Measurements from ENCODE around the gene INTS3. TPM values are rescaled to one million over a fixed set of nuclear protein-coding genes. Genes with fewer than 3 reads are reported as not detected.

The INTS3 gene
- total and polyA plus RNA-seq, 2 donors (not counting 1 experiment from before 2014, with no cell fraction given), result 31.4 to 37.3 TPM

- peak; percentile 85 to 92 for DNase-seq (ENCODE audit: low read depth in 2 of 2)
- Histone ChIP-seq H3K36me3 (ENCODE audit: control insufficient read depth, insufficient read depth, low read length) (no peaks in the 10 kb centered on the region), H2AFZ (ENCODE audit: low read length) (peak overlapping the region; percentile 58), H4K20me1 (ENCODE audit: control insufficient read depth, extremely low read depth, insufficient read depth, low read length) (no peaks in the 10 kb centered on the region), H3K27ac (ENCODE audit: insufficient read depth, low read length) (peak overlapping the region; percentile 95), H3K4me1 (ENCODE audit: control insufficient read depth, extremely low read depth, insufficient read depth, low read length) (no peaks in the 10 kb centered on the region), H3K27me3 (ENCODE audit: control insufficient read depth, insufficient read depth, low read length) (no peaks in the 10 kb centered on the region), H3K79me2 (ENCODE audit: control insufficient read depth, insufficient read depth, low read length) (no peaks in the 10 kb centered on the region), H3K4me2 (ENCODE audit: extremely low read depth, insufficient read depth, low read length) (peak overlapping the region; percentile 89), H3K4me3 (replicated peaks in 1 of 4; ENCODE audit: control extremely low read depth in 1 of 4, insufficient read depth in 1 of 4, low read depth in 3 of 4, low read length in 4 of 4) (peak overlapping the region; percentile 60 to 76 (median 71)), H3K9me3 (ENCODE audit: control insufficient read depth, insufficient read depth, low read depth, low read length) (no peaks in the 10 kb centered on the region), H3K9ac (ENCODE audit: insufficient read depth, low read length) (peak overlapping the region; percentile 87)
- TF ChIP-seq, protein P1, sequence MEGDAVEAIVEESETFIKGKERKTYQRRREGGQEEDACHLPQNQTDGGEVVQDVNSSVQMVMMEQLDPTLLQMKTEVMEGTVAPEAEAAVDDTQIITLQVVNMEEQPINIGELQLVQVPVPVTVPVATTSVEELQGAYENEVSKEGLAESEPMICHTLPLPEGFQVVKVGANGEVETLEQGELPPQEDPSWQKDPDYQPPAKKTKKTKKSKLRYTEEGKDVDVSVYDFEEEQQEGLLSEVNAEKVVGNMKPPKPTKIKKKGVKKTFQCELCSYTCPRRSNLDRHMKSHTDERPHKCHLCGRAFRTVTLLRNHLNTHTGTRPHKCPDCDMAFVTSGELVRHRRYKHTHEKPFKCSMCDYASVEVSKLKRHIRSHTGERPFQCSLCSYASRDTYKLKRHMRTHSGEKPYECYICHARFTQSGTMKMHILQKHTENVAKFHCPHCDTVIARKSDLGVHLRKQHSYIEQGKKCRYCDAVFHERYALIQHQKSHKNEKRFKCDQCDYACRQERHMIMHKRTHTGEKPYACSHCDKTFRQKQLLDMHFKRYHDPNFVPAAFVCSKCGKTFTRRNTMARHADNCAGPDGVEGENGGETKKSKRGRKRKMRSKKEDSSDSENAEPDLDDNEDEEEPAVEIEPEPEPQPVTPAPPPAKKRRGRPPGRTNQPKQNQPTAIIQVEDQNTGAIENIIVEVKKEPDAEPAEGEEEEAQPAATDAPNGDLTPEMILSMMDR (conservative IDR thresholded peaks at IDR 0.05 in 1 of 2, IDR thresholded peaks at IDR 0.05 in 1 of 2; ENCODE audit: low read depth in 1 of 2, low read length in 2 of 2), result peak in 1 of 2 donors; percentile 10
- no peak for TF ChIP-seq EZH2 (IDR thresholded peaks at IDR 0.05; ENCODE audit: low read length, missing control alignments)
Observed at GRCh38 chr1:153783233-153784190, 55.7 kb downstream of the INTS3 start.

DNA sequence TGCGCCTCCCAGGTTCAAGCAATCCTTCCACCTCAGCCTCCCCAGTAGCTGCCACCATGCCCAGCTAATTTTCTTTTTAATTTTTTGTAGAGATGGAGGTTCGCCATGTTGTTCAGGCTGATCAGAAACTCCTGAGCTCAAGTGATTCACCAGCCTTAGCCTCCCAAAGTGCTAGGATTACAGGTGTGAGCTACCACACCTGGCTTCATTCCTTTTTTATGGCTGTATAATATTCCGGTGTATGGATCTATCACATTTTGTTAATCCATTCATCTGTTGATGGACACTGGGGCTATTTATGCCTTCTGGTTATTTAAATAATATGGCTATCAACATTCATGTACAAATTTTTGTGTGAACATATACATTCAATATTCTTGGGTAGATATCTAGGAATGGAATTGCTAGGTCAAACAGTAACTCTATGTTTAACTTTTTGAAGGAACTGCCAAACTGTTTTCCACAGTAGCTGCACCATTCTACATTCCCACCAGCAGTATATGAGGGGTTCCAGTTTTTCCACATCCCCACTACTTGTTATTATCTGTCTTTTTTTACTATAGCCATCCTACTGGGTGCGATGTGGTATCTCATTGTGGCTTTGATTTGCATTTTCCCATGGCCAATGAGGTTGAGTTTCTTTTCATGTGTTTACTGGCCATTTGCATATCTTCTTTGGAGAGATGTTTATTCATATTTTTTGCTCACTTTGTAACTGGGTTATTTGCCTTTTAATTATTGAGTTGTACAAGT lies 58.4 kb downstream of the INTS3 start:
- H4K20me1 ChIP-seq (ENCODE audit: control insufficient read depth, extremely low read depth, insufficient read depth, low read length), result no peaks in the 10 kb centered on the region
- TF ChIP-seq, protein P1 (conservative IDR thresholded peaks at IDR 0.05 in 1 of 2, IDR thresholded peaks at IDR 0.05 in 1 of 2; ENCODE audit: low read depth in 1 of 2, low read length in 2 of 2), result no peak
- no peak for TF ChIP-seq EZH2 (IDR thresholded peaks at IDR 0.05; ENCODE audit: low read length, missing control alignments)
- H3K27ac ChIP-seq (ENCODE audit: insufficient read depth, low read length), result no peak overlapping the region
- no peak for DNase-seq (ENCODE audit: low read depth in 2 of 2)
- H3K79me2 ChIP-seq (ENCODE audit: control insufficient read depth, insufficient read depth, low read length), result no peaks in the 10 kb centered on the region
- H3K36me3 ChIP-seq (ENCODE audit: control insufficient read depth, insufficient read depth, low read length), result no peaks in the 10 kb centered on the region
- H2AFZ ChIP-seq (ENCODE audit: low read length), result no peak overlapping the region
- H3K9ac ChIP-seq (ENCODE audit: insufficient read depth, low read length), result no peak overlapping the region
- peaks cover 12% of the 10 kb centered on the region for H3K4me1 ChIP-seq (ENCODE audit: control insufficient read depth, extremely low read depth, insufficient read depth, low read length)
- no peaks in the 10 kb centered on the region for H3K9me3 ChIP-seq (ENCODE audit: control insufficient read depth, insufficient read depth, low read depth, low read length)
- no peak overlapping the region for H3K4me3 ChIP-seq (replicated peaks in 1 of 4; ENCODE audit: control extremely low read depth in 1 of 4, insufficient read depth in 1 of 4, low read depth in 3 of 4, low read length in 4 of 4)
- no peaks in the 10 kb centered on the region for H3K27me3 ChIP-seq (ENCODE audit: control insufficient read depth, insufficient read depth, low read length)
- H3K4me2 ChIP-seq (ENCODE audit: extremely low read depth, insufficient read depth, low read length), result no peak overlapping the region

DNA sequence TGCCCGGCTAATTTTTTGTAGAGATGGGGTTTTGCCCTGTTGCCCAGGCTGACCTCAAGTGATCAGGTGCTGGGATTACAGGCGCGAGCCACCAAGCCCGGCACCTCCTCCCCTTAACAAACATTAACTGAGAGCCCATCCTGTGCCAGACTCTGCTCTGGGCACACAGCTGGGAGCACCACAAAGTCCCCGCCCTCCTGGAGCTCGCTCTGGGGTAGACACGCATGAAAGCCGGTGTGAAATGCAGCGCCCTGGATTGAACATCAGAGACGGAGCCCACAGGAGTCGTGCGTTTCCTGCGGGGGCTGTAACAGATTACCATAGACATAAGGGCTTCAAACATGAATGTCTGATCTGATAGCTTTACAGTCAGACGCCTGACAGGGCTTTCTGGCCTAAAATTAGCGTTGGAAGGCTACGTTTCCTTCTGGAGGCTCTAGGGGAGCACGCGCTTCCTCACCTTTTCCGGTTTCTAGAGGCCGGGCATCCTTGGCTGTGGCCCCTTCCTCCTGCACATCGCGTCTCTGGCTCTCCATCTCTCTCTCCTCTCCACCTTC lies 61.7 kb downstream of the INTS3 start:
- Histone ChIP-seq H3K79me2 (ENCODE audit: control insufficient read depth, insufficient read depth, low read length) (no peaks in the 10 kb centered on the region), H3K27ac (ENCODE audit: insufficient read depth, low read length) (peak overlapping the region; percentile 98), H4K20me1 (ENCODE audit: control insufficient read depth, extremely low read depth, insufficient read depth, low read length) (no peaks in the 10 kb centered on the region), H3K4me1 (ENCODE audit: control insufficient read depth, extremely low read depth, insufficient read depth, low read length) (peaks cover 18% of the 10 kb centered on the region), H3K36me3 (ENCODE audit: control insufficient read depth, insufficient read depth, low read length) (no peaks in the 10 kb centered on the region), H3K9me3 (ENCODE audit: control insufficient read depth, insufficient read depth, low read depth, low read length) (no peaks in the 10 kb centered on the region), H2AFZ (ENCODE audit: low read length) (peak overlapping the region; percentile 56), H3K4me3 (replicated peaks in 1 of 4; ENCODE audit: control extremely low read depth in 1 of 4, insufficient read depth in 1 of 4, low read depth in 3 of 4, low read length in 4 of 4) (peak overlapping the region in 1 of 4 experiments; percentile 56), H3K9ac (ENCODE audit: insufficient read depth, low read length) (peak overlapping the region; percentile 65), H3K4me2 (ENCODE audit: extremely low read depth, insufficient read depth, low read length) (peak overlapping the region; percentile 64), H3K27me3 (ENCODE audit: control insufficient read depth, insufficient read depth, low read length) (no peaks in the 10 kb centered on the region)
- no peak for DNase-seq (ENCODE audit: low read depth in 2 of 2)
- TF ChIP-seq EZH2 (IDR thresholded peaks at IDR 0.05; ENCODE audit: low read length, missing control alignments), result no peak
- TF ChIP-seq, protein P1 (conservative IDR thresholded peaks at IDR 0.05 in 1 of 2, IDR thresholded peaks at IDR 0.05 in 1 of 2; ENCODE audit: low read depth in 1 of 2, low read length in 2 of 2), result no peak
